ENCODE data around the gene ETV6.

The ETV6 gene

GRCh38 chr12:11927286-11927935 lies 277.9 kb downstream of the ETV6 start:
- Histone ChIP-seq H4K20me1 (ENCODE audit: insufficient read depth) (no peaks in the 10 kb centered on the region), H2AFZ (ENCODE audit: low read depth) (no peak overlapping the region), H3K4me3 (IDR thresholded peaks at IDR 0.05; ENCODE audit: insufficient read depth, low read depth, low read length) (no peak overlapping the region), H3K36me3 (ENCODE audit: insufficient read depth) (no peaks in the 10 kb centered on the region), H3K4me2 (no peak overlapping the region), H3K4me1 (ENCODE audit: low read depth, poor library complexity, severe bottlenecking) (peaks cover 3% of the 10 kb centered on the region), H3K27me3 (ENCODE audit: insufficient read depth, low read depth) (no peaks in the 10 kb centered on the region), H3K79me2 (ENCODE audit: insufficient read depth, low read depth) (no peaks in the 10 kb centered on the region), H3K27ac (no peak overlapping the region), H3K9ac (no peak overlapping the region)
- no peak for TF ChIP-seq CTCF (conservative IDR thresholded peaks at IDR 0.05; ENCODE audit: low read depth, low read length)

- Histone ChIP-seq H2AFZ (ENCODE audit: low read depth) (no peak overlapping the region), H3K4me3 (IDR thresholded peaks at IDR 0.05; ENCODE audit: insufficient read depth, low read depth, low read length) (no peak overlapping the region), H3K27ac (no peak overlapping the region), H4K20me1 (ENCODE audit: insufficient read depth) (no peaks in the 10 kb centered on the region), H3K27me3 (ENCODE audit: insufficient read depth, low read depth) (no peaks in the 10 kb centered on the region), H3K4me2 (no peak overlapping the region), H3K79me2 (ENCODE audit: insufficient read depth, low read depth) (no peaks in the 10 kb centered on the region), H3K4me1 (ENCODE audit: low read depth, poor library complexity, severe bottlenecking) (peaks cover 3% of the 10 kb centered on the region), H3K36me3 (ENCODE audit: insufficient read depth) (no peaks in the 10 kb centered on the region), H3K9ac (no peak overlapping the region)
- TF ChIP-seq CTCF (conservative IDR thresholded peaks at IDR 0.05; ENCODE audit: low read depth, low read length), result no peak
Observed at GRCh38 chr12:11929714-11930113, 280.2 kb downstream of the ETV6 start.

GRCh38 chr12:11939223-11939622 lies 289.7 kb downstream of the ETV6 start:
- no peaks in the 10 kb centered on the region for H3K36me3 ChIP-seq (ENCODE audit: insufficient read depth)
- H3K79me2 ChIP-seq (ENCODE audit: insufficient read depth, low read depth), result no peaks in the 10 kb centered on the region
- H4K20me1 ChIP-seq (ENCODE audit: insufficient read depth), result no peaks in the 10 kb centered on the region
- H3K4me3 ChIP-seq (IDR thresholded peaks at IDR 0.05; ENCODE audit: insufficient read depth, low read depth, low read length), result no peak overlapping the region
- no peak overlapping the region for H3K27ac ChIP-seq
- TF ChIP-seq CTCF (conservative IDR thresholded peaks at IDR 0.05; ENCODE audit: low read depth, low read length), result no peak
- no peak overlapping the region for H3K9ac ChIP-seq
- no peaks in the 10 kb centered on the region for H3K4me1 ChIP-seq (ENCODE audit: low read depth, poor library complexity, severe bottlenecking)
- no peaks in the 10 kb centered on the region for H3K27me3 ChIP-seq (ENCODE audit: insufficient read depth, low read depth)
- H2AFZ ChIP-seq (ENCODE audit: low read depth), result no peak overlapping the region
- no peak overlapping the region for H3K4me2 ChIP-seq

GRCh38 chr12:11941606-11942337 lies 292.3 kb downstream of the ETV6 start:
- Histone ChIP-seq H3K4me1 (ENCODE audit: low read depth, poor library complexity, severe bottlenecking) (no peaks in the 10 kb centered on the region), H3K79me2 (ENCODE audit: insufficient read depth, low read depth) (no peaks in the 10 kb centered on the region), H3K36me3 (ENCODE audit: insufficient read depth) (no peaks in the 10 kb centered on the region), H2AFZ (ENCODE audit: low read depth) (no peak overlapping the region), H3K27ac (no peak overlapping the region), H4K20me1 (ENCODE audit: insufficient read depth) (no peaks in the 10 kb centered on the region), H3K4me3 (IDR thresholded peaks at IDR 0.05; ENCODE audit: insufficient read depth, low read depth, low read length) (no peak overlapping the region), H3K4me2 (no peak overlapping the region), H3K27me3 (ENCODE audit: insufficient read depth, low read depth) (no peaks in the 10 kb centered on the region), H3K9ac (no peak overlapping the region)
- TF ChIP-seq CTCF (conservative IDR thresholded peaks at IDR 0.05; ENCODE audit: low read depth, low read length), result no peak

Measured in KMS-11 (cell line).